ENCODE measurements around the gene ZMIZ1.

- TF ChIP-seq, protein P1, sequence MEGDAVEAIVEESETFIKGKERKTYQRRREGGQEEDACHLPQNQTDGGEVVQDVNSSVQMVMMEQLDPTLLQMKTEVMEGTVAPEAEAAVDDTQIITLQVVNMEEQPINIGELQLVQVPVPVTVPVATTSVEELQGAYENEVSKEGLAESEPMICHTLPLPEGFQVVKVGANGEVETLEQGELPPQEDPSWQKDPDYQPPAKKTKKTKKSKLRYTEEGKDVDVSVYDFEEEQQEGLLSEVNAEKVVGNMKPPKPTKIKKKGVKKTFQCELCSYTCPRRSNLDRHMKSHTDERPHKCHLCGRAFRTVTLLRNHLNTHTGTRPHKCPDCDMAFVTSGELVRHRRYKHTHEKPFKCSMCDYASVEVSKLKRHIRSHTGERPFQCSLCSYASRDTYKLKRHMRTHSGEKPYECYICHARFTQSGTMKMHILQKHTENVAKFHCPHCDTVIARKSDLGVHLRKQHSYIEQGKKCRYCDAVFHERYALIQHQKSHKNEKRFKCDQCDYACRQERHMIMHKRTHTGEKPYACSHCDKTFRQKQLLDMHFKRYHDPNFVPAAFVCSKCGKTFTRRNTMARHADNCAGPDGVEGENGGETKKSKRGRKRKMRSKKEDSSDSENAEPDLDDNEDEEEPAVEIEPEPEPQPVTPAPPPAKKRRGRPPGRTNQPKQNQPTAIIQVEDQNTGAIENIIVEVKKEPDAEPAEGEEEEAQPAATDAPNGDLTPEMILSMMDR (IDR thresholded peaks at IDR 0.05): no peak
- TF ChIP-seq ZFX (IDR thresholded peaks at IDR 0.05; ENCODE audit: borderline replicate concordance): no peak
These were observed 8.9 kb downstream of the ZMIZ1 start for GRCh38 chr10:79077488-79078173.
